Measurements from ENCODE around the gene SCN4A. TPM values are rescaled to one million over a fixed set of nuclear protein-coding genes. Genes with fewer than 3 reads are reported as not detected.

The SCN4A gene
- total RNA-seq, 1 donor from 2014 or later = 0.10 TPM

DNA sequence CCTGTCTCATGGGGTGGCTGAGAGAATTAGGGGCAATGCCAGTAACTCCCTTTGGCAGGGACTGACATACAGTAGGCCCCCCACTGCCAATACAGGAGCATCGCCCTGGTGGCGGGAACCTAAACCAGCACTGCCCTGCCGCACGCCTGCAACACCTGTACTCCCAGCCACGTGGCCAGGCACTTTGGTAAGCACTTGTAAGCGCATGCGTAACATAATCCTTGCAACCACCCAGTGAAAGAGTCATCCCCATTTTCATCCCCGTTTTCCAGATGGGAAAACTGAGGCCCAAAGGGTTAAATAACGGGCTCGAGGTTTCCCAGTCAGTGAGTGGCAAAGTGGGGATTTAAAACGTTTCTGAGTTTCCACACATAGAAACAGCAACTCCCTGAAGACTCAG, 17.5 kb downstream of the SCN4A start:
- Mint-ChIP-seq H3K9me3 (ENCODE audit: low read depth) (no peaks in the 10 kb centered on the region), H3K36me3 (ENCODE audit: insufficient read depth) (no peaks in the 10 kb centered on the region), H3K27ac (no peak overlapping the region), H3K4me3 (ENCODE audit: low read depth) (no peak overlapping the region), H3K4me1 (ENCODE audit: low read depth) (no peaks in the 10 kb centered on the region), H3K27me3 (peaks cover 27% of the 10 kb centered on the region)
- DNase-seq (ENCODE audit: low spot score, unreplicated experiment) = no peak
- TF ChIP-seq, protein P1, sequence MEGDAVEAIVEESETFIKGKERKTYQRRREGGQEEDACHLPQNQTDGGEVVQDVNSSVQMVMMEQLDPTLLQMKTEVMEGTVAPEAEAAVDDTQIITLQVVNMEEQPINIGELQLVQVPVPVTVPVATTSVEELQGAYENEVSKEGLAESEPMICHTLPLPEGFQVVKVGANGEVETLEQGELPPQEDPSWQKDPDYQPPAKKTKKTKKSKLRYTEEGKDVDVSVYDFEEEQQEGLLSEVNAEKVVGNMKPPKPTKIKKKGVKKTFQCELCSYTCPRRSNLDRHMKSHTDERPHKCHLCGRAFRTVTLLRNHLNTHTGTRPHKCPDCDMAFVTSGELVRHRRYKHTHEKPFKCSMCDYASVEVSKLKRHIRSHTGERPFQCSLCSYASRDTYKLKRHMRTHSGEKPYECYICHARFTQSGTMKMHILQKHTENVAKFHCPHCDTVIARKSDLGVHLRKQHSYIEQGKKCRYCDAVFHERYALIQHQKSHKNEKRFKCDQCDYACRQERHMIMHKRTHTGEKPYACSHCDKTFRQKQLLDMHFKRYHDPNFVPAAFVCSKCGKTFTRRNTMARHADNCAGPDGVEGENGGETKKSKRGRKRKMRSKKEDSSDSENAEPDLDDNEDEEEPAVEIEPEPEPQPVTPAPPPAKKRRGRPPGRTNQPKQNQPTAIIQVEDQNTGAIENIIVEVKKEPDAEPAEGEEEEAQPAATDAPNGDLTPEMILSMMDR (IDR thresholded peaks at IDR 0.05; ENCODE audit: unreplicated experiment) = no peak

DNA sequence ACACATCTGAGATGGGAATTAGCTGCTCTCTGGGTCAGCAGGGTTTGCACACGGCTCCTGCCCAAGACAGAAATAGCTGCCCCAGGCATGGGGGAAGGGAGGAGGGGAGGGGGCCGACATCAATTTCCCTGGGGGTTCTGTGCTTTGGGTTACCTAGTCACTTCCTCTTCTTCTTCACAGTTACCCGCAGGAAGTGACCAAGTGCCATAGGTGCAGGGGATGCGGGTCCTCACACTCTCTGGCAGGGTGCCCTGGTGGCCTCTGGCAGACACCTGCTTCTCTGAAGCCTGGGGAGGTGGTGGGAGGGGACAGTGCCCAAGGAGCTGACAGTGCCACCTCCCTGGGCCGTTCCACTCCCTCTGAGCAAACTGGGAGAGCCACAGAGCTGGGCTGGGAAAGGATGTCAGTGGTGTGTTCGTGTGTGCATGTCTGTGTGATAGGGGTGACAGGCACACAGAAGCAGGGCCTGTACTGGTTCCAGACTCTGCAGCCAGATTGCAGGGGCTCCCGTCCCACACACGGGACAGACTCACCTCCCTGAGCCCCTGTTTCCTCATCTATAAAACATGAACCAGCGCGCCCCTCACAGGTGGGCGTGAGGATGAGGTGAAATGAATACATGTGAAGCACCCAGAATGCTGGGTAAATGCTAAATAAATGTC, 18.2 kb downstream of the SCN4A start:
- H3K27me3 Mint-ChIP-seq = peaks cover 22% of the 10 kb centered on the region
- no peak overlapping the region for H3K4me3 Mint-ChIP-seq (ENCODE audit: low read depth)
- H3K9me3 Mint-ChIP-seq (ENCODE audit: low read depth) = no peaks in the 10 kb centered on the region
- TF ChIP-seq, protein P1 (IDR thresholded peaks at IDR 0.05; ENCODE audit: unreplicated experiment) = no peak
- no peak for DNase-seq (ENCODE audit: low spot score, unreplicated experiment)
- H3K4me1 Mint-ChIP-seq (ENCODE audit: low read depth) = no peaks in the 10 kb centered on the region
- no peak overlapping the region for H3K27ac Mint-ChIP-seq
- H3K36me3 Mint-ChIP-seq (ENCODE audit: insufficient read depth) = no peaks in the 10 kb centered on the region

DNA sequence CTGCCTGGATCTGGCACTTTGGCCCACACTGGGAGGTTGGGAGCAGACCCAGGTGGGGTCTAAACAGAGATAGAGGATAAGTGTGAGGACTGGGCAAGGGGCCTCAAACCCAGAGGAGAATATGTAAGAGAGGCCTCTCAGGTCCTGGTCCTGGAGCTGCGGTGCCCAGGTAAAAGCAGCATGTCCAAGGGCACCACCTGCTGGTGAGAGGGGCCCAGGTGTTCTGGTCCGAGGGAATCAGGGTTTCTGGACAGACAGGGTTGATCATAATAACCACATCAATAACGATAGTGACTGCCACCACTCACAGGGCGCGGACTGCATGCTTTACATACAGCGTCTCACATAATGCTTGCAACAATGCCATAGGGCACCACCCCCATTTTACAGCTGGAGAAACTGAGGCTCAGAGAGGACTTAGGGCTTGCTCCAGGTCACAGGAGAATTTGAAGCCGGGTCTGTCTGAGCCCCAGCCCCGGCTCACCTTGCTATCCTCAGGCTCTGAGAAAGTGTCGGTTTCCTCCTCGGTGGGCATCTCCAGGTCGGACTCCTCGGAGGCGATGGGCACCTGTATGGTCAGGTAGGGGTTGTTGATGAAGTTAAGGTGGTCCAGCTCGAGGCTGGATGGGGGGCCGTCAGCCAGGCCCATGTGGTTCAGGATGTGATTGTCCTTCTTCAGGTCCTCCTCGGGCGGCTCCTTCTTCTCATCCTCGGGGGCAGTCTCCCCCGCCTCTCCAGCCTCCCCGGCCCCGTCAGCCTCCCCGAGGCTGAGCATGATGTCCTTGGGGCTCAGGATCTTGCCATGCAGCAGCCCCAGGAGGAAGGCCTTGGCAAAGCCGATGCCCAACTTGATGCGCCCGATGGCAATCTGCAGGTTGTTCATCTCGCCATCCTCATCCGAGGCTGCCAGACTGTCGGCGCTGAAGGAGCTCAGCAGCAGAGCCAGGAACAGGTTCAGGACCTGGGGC, 21.5 kb downstream of the SCN4A start:
- Mint-ChIP-seq H3K4me3 (ENCODE audit: low read depth) (no peak overlapping the region), H3K36me3 (ENCODE audit: insufficient read depth) (no peaks in the 10 kb centered on the region), H3K27me3 (peaks cover 16% of the 10 kb centered on the region), H3K9me3 (ENCODE audit: low read depth) (no peaks in the 10 kb centered on the region), H3K27ac (peak overlapping the region; percentile 53), H3K4me1 (ENCODE audit: low read depth) (no peaks in the 10 kb centered on the region)
- TF ChIP-seq, protein P1 (IDR thresholded peaks at IDR 0.05; ENCODE audit: unreplicated experiment) = peak; percentile 72
- peak; percentile 58 for DNase-seq (ENCODE audit: low spot score, unreplicated experiment)

DNA sequence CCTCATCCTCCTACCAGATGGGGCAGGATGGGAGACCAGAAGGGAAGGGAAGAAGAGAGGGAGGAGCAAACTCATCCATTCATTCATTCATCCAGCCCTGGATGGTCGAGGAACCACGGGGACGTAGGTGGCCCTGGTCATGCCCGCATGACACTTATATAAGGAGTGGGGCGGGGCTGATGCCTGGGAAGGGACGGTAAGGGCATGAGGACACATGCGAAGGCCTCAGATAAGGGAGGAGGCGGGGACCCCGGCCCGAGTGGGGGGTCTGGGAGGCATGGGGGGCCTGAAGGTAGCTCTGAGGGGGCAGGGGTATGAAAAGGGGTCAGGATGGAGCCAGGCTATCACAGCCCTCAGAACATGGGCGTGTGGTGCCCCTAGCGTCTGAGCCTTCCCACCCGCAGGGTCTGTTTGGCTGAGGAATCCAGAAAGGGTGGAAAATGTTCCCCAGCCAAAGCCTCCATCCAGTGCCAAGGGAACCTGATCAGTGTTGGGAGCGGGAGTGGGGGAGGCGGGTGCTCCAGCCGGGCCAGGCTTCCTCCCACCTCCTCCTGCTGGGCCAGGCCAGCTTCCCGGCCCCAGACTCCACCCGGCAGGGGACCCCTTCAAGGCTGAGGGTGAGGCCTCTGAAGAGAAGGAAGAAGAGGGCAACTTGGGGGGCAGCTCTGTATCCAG, 23.0 kb downstream of the SCN4A start:
- DNase-seq (ENCODE audit: low spot score, unreplicated experiment) = no peak
- Mint-ChIP-seq H3K9me3 (ENCODE audit: low read depth) (no peaks in the 10 kb centered on the region), H3K4me3 (ENCODE audit: low read depth) (no peak overlapping the region), H3K27ac (no peak overlapping the region), H3K36me3 (ENCODE audit: insufficient read depth) (no peaks in the 10 kb centered on the region), H3K4me1 (ENCODE audit: low read depth) (no peaks in the 10 kb centered on the region), H3K27me3 (peaks cover 13% of the 10 kb centered on the region)
- TF ChIP-seq, protein P1 (IDR thresholded peaks at IDR 0.05; ENCODE audit: unreplicated experiment) = no peak

DNA sequence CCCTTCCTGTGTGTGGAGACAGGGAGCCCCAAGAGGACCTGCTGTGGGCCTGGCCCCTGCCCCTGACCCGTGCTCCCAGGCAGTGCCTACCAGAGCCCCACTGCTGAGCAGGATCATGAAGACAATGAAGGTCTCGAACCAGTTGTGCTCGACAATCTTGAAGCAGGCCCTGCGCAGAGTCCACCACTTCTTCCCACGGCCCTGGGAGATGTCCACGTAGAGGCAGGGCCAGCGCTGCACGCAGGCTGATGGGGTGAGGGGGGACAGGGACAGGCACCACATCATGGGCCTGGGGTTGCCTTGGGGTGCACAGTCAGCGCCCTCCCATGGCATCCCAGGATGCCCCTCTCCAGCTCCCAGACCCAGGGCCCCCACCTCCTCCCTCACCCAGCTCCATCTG, 24.2 kb downstream of the SCN4A start:
- no peak for DNase-seq (ENCODE audit: low spot score, unreplicated experiment)
- Mint-ChIP-seq H3K9me3 (ENCODE audit: low read depth) (no peaks in the 10 kb centered on the region), H3K4me1 (ENCODE audit: low read depth) (no peaks in the 10 kb centered on the region), H3K36me3 (ENCODE audit: insufficient read depth) (no peaks in the 10 kb centered on the region), H3K27me3 (peaks cover 9% of the 10 kb centered on the region), H3K27ac (no peak overlapping the region), H3K4me3 (ENCODE audit: low read depth) (no peak overlapping the region)
- TF ChIP-seq, protein P1 (IDR thresholded peaks at IDR 0.05; ENCODE audit: unreplicated experiment) = no peak
